Fibroblast of lung (primary cell): ENCODE measurements around the gene GPER1. TPM values are rescaled to one million over a fixed set of nuclear protein-coding genes. Genes with fewer than 3 reads are reported as not detected.

ENCODE experiments used
- DNase-seq, 2 donors: peaks; one replicate each; pipeline versions ENCODE4 v3.0.0 to v3.0.0-alpha.2; 2010; ENCODE audit warnings: low read depth in 2 of 2
- H2AFZ ChIP-seq: 2 replicates; pipeline ENCODE4 v1.5.1; 2012; ENCODE audit warnings: low read length, control low read depth, inconsistent platforms
- H3K27ac ChIP-seq: 2 replicates; pipeline ENCODE4 v1.5.1; 2011; ENCODE audit warnings: low read length, control low read depth; ENCODE audit not compliant: insufficient read depth
- H3K27me3 ChIP-seq: 2 replicates; pipeline ENCODE4 v1.5.1; 2011; ENCODE audit warnings: mild to moderate bottlenecking, low read length; ENCODE audit not compliant: control insufficient read depth, insufficient read depth
- H3K36me3 ChIP-seq: 2 replicates; pipeline ENCODE4 v1.5.1; 2011; ENCODE audit warnings: low read length; ENCODE audit not compliant: control insufficient read depth, insufficient read depth
- H3K4me1 ChIP-seq: 2 replicates; pipeline ENCODE4 v1.5.1; 2011; ENCODE audit warnings: low read length; ENCODE audit not compliant: control insufficient read depth, insufficient read depth; ENCODE audit errors: extremely low read depth
- H3K4me2 ChIP-seq: 2 replicates; pipeline ENCODE4 v1.5.1; 2011; ENCODE audit warnings: low read length, control low read depth; ENCODE audit not compliant: insufficient read depth; ENCODE audit errors: extremely low read depth
- H3K4me3 ChIP-seq, 4 experiments: fragments of 200-600 bp in 1 of 4; sonication (generic) in 1 of 4; replicated peaks in 1 of 4; 2 replicates each; pipeline ENCODE4 v1.5.1; 2011 to 2016; ENCODE audit warnings: low read length in 4 of 4, low read depth in 3 of 4, mild to moderate bottlenecking in 3 of 4, control low read depth in 2 of 4, inconsistent platforms in 1 of 4, mixed read lengths in 1 of 4; ENCODE audit not compliant: insufficient read depth in 1 of 4; ENCODE audit errors: control extremely low read depth in 1 of 4
- H3K79me2 ChIP-seq: 2 replicates; pipeline ENCODE4 v1.5.1; 2012; ENCODE audit warnings: mild to moderate bottlenecking, low read length, inconsistent platforms; ENCODE audit not compliant: control insufficient read depth, insufficient read depth
- H3K9ac ChIP-seq: 2 replicates; pipeline ENCODE4 v1.5.1; 2011; ENCODE audit warnings: mild to moderate bottlenecking, low read length, control low read depth; ENCODE audit not compliant: insufficient read depth
- H3K9me3 ChIP-seq: 2 replicates; pipeline ENCODE4 v1.5.1; 2012; ENCODE audit warnings: low read depth, low read length; ENCODE audit not compliant: control insufficient read depth, insufficient read depth
- H4K20me1 ChIP-seq: 2 replicates; pipeline ENCODE4 v1.5.1; 2011; ENCODE audit warnings: low read length; ENCODE audit not compliant: control insufficient read depth, insufficient read depth; ENCODE audit errors: extremely low read depth
- EZH2 ChIP-seq: IDR thresholded peaks from 2 replicates; pipeline ENCODE4 v1.5.1; 2012; ENCODE audit warnings: low read length, control low read depth, mild to moderate bottlenecking; ENCODE audit errors: missing control alignments
- polyA plus RNA-seq, 2 donors: library from polyadenylated mRNA; depleted of rRNA in 1 of 2; stranded (reverse) in 1 of 2; unstranded in 1 of 2; fragments of >200 nt; gene quantifications; 2 replicates each; pipeline ENCODE4 v1.2.1, GENCODE V29; 2011 to 2012; ENCODE audit warnings: missing spikeins in 1 of 2
- total RNA-seq: library from RNA; depleted of rRNA; stranded (reverse); fragments of >200 nt; gene quantifications from 2 replicates; pipeline ENCODE4 v1.2.1, GENCODE V29; 2014
- TF ChIP-seq, protein P1 (sequence below), 2 donors: IDR thresholded peaks in 1 of 2; conservative IDR thresholded peaks in 1 of 2; 1 replicate in 1 of 2; 2 replicates in 1 of 2; pipeline ENCODE4 v1.5.1; 2011 to 2012; ENCODE audit warnings: low read length in 2 of 2, control low read depth in 1 of 2, inconsistent platforms in 1 of 2, low read depth in 1 of 2, mild to moderate bottlenecking in 1 of 2

Gene GPER1
- total and polyA plus RNA-seq, 2 donors (not counting 1 experiment from before 2014, with no cell fraction given) = 2.0 to 2.3 TPM

- Histone ChIP-seq H3K4me3 (no peak overlapping the region), H3K4me2 (no peak overlapping the region), H3K27ac (no peak overlapping the region), H3K9me3 (no peaks in the 10 kb centered on the region), H3K9ac (no peak overlapping the region), H3K36me3 (peaks cover 1% of the 10 kb centered on the region), H3K27me3 (no peaks in the 10 kb centered on the region), H3K4me1 (no peaks in the 10 kb centered on the region), H4K20me1 (no peaks in the 10 kb centered on the region), H2AFZ (no peak overlapping the region), H3K79me2 (no peaks in the 10 kb centered on the region)
- DNase-seq = no peak
- TF ChIP-seq EZH2 = no peak
- TF ChIP-seq, protein P1, sequence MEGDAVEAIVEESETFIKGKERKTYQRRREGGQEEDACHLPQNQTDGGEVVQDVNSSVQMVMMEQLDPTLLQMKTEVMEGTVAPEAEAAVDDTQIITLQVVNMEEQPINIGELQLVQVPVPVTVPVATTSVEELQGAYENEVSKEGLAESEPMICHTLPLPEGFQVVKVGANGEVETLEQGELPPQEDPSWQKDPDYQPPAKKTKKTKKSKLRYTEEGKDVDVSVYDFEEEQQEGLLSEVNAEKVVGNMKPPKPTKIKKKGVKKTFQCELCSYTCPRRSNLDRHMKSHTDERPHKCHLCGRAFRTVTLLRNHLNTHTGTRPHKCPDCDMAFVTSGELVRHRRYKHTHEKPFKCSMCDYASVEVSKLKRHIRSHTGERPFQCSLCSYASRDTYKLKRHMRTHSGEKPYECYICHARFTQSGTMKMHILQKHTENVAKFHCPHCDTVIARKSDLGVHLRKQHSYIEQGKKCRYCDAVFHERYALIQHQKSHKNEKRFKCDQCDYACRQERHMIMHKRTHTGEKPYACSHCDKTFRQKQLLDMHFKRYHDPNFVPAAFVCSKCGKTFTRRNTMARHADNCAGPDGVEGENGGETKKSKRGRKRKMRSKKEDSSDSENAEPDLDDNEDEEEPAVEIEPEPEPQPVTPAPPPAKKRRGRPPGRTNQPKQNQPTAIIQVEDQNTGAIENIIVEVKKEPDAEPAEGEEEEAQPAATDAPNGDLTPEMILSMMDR (conservative IDR thresholded peaks at IDR 0.05 in 1 of 2, IDR thresholded peaks at IDR 0.05 in 1 of 2; ENCODE audit: low read depth in 1 of 2, low read length in 2 of 2) = no peak
Observed at GRCh38 chr7:1061180-1061579, 26.7 kb upstream of the GPER1 start.

GRCh38 chr7:1062296-1063294, 25.3 kb upstream of the GPER1 start:
- no peaks in the 10 kb centered on the region for H3K79me2 ChIP-seq
- TF ChIP-seq EZH2 = no peak
- TF ChIP-seq, protein P1 (conservative IDR thresholded peaks at IDR 0.05 in 1 of 2, IDR thresholded peaks at IDR 0.05 in 1 of 2; ENCODE audit: low read depth in 1 of 2, low read length in 2 of 2) = no peak
- no peak overlapping the region for H3K4me3 ChIP-seq
- no peaks in the 10 kb centered on the region for H3K27me3 ChIP-seq
- no peak overlapping the region for H3K4me2 ChIP-seq
- H3K36me3 ChIP-seq = peaks cover 1% of the 10 kb centered on the region
- H3K4me1 ChIP-seq = no peaks in the 10 kb centered on the region
- H3K9me3 ChIP-seq = no peaks in the 10 kb centered on the region
- no peak overlapping the region for H3K27ac ChIP-seq
- DNase-seq = no peak
- no peak overlapping the region for H3K9ac ChIP-seq
- H4K20me1 ChIP-seq = no peaks in the 10 kb centered on the region
- H2AFZ ChIP-seq = no peak overlapping the region

DNA sequence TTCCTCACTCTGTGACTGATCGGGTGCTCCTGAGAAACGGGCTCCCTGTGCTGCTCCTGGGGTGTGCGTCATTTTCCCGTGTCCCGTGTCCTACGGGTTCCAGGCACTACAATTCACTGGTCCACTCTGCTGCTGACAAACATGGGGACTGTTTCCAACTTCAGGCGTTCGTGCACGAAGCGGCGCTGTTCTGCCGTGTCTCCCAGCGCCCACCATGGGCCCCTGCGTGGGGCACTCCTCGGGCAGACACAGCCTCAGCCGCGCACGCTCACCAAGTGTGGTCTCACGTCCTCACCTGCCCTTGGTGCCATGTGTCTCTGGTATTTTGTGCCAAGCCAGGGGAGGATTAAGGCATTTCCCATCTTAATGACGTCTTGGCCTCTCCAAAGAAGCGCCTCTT, 24.6 kb upstream of the GPER1 start:
- DNase-seq = no peak
- Histone ChIP-seq H3K27me3 (no peaks in the 10 kb centered on the region), H4K20me1 (no peaks in the 10 kb centered on the region), H3K27ac (no peak overlapping the region), H3K4me3 (no peak overlapping the region), H2AFZ (no peak overlapping the region), H3K79me2 (no peaks in the 10 kb centered on the region), H3K4me1 (no peaks in the 10 kb centered on the region), H3K4me2 (no peak overlapping the region), H3K9me3 (no peaks in the 10 kb centered on the region), H3K36me3 (no peaks in the 10 kb centered on the region), H3K9ac (no peak overlapping the region)
- TF ChIP-seq, protein P1 (conservative IDR thresholded peaks at IDR 0.05 in 1 of 2, IDR thresholded peaks at IDR 0.05 in 1 of 2; ENCODE audit: low read depth in 1 of 2, low read length in 2 of 2) = no peak
- no peak for TF ChIP-seq EZH2
